K562 (cell line): ENCODE measurements around the gene PHOX2A. TPM values are rescaled to one million over a fixed set of nuclear protein-coding genes. Genes with fewer than 3 reads are reported as not detected.
"Not testable (repeated sequence)": the region's sequence is repeated elsewhere in the genome, so short reads cannot be mapped to it uniquely, and the experiment has no call there.

ENCODE experiments used
- ATAC-seq: fragments of 200-7000 bp; cut with Tn5 transposase; 3 replicates; pipeline ENCODE4 v1.9.1; 2020; ENCODE audit warnings: moderate library complexity
- BruUV-seq: library from RNA; stranded (reverse); fragments of 400-500 nt; replicated peaks from 2 replicates; lab custom pipeline; 2021; lab: Mats Ljungman, UMichigan
- CTCF ChIA-PET: fragments of 300-600 bp; formaldehyde crosslinking; extraction: SDS; loops from one replicate; lab custom pipeline; 2021; ENCODE audit warnings: low intra/inter-chr PET ratio; lab: Yijun Ruan, JAX
- POLR2A ChIA-PET: fragments of 300-600, 350-650 bp; sonication (Branson Sonifier 250); formaldehyde crosslinking; extraction: SDS; loops from one replicate; lab custom pipeline; 2021; ENCODE audit warnings: antibody characterized with exemption, inconsistent platforms; lab: Yijun Ruan, JAX
- DNase-seq, 4 experiments: peaks; one replicate each; pipeline versions ENCODE4 v3.0.0 to v3.0.0-alpha.2; 2011 to 2018; ENCODE audit warnings: low spot score in 3 of 4, mixed read lengths in 3 of 4; ENCODE audit errors: extremely low read depth in 1 of 4
- FAIRE-seq: peaks from 2 replicates; lab custom pipeline; 2011; peaks lifted over from hg19 to GRCh38; lab: Jason Lieb, UNC
- H2AFZ ChIP-seq: 2 replicates; pipeline ENCODE4 v1.6.0; 2011; ENCODE audit warnings: low read depth, low read length, control low read depth, inconsistent platforms
- H3K27ac ChIP-seq: fragments of 200-600 bp; 3 replicates; pipeline ENCODE4 v1.8.0; 2011; ENCODE audit warnings: low read depth, mild to moderate bottlenecking, control low read depth, inconsistent platforms, low read length, moderate library complexity, mixed read lengths; ENCODE audit errors: extremely low read depth
- H3K27me3 ChIP-seq, 2 experiments: fragments of 300-600 bp in 1 of 2; 2 replicates in 1 of 2; 3 replicates in 1 of 2; pipeline versions ENCODE4 v1.6.0 to v1.8.0; 2011; ENCODE audit warnings: inconsistent platforms in 2 of 2, low read length in 2 of 2, mild to moderate bottlenecking in 1 of 2, mixed read lengths in 1 of 2, moderate library complexity in 1 of 2; ENCODE audit not compliant: control insufficient read depth in 2 of 2, insufficient read depth in 2 of 2
- H3K36me3 ChIP-seq: fragments of 300-600 bp; 3 replicates; pipeline ENCODE4 v1.8.0; 2011; ENCODE audit warnings: mild to moderate bottlenecking, low read length, inconsistent platforms; ENCODE audit not compliant: control insufficient read depth, insufficient read depth
- H3K4me1 ChIP-seq, 2 experiments: fragments of 200-600 bp in 1 of 2; replicated peaks in 1 of 2; 2 replicates in 1 of 2; 3 replicates in 1 of 2; pipeline versions ENCODE4 v1.5.1 to v1.8.0; 2011; ENCODE audit warnings: inconsistent platforms in 2 of 2, low read length in 2 of 2, mild to moderate bottlenecking in 1 of 2, mixed read lengths in 1 of 2, moderate library complexity in 1 of 2; ENCODE audit not compliant: control insufficient read depth in 2 of 2, insufficient read depth in 2 of 2
- H3K4me2 ChIP-seq: 2 replicates; pipeline ENCODE4 v1.6.1; 2011; ENCODE audit warnings: low read length, control low read depth, inconsistent platforms, mixed read lengths; ENCODE audit not compliant: insufficient read depth
- H3K4me3 ChIP-seq: fragments of 200-600 bp; sonication (generic), shearing (Covaris generic); 2 replicates; pipeline ENCODE4 v1.5.1; 2016; ENCODE audit warnings: control low read depth, inconsistent platforms
- H3K79me2 ChIP-seq: fragments of 200-600 bp; 3 replicates; pipeline ENCODE4 v1.8.0; 2011; ENCODE audit warnings: low read length, inconsistent platforms; ENCODE audit not compliant: control insufficient read depth, insufficient read depth
- H3K9ac ChIP-seq, 2 experiments: 2 replicates each; pipeline versions ENCODE4 v1.6.0 to v1.6.1; 2011; ENCODE audit warnings: low read depth in 2 of 2, low read length in 2 of 2, control low read depth in 1 of 2, inconsistent platforms in 1 of 2, mild to moderate bottlenecking in 1 of 2, mixed read lengths in 1 of 2; ENCODE audit not compliant: insufficient read depth in 1 of 2
- H3K9me1 ChIP-seq: one replicate; pipeline ENCODE4 v1.6.0; 2011; ENCODE audit warnings: inconsistent platforms, mild to moderate bottlenecking, low read length, moderate library complexity; ENCODE audit not compliant: control insufficient read depth, insufficient read depth
- H3K9me3 ChIP-seq: replicated peaks from 2 replicates; pipeline ENCODE4 v1.5.1; 2011; ENCODE audit warnings: low read depth, low read length, inconsistent platforms; ENCODE audit not compliant: control insufficient read depth, insufficient read depth
- H4K20me1 ChIP-seq: replicated peaks from 2 replicates; pipeline ENCODE4 v1.6.1; 2011; ENCODE audit warnings: low read length, inconsistent platforms, mixed read lengths; ENCODE audit not compliant: control insufficient read depth, insufficient read depth
- GABPB2 ChIP-seq: fragments of 250-450 bp; sonication (Bioruptor Pico); conservative IDR thresholded peaks from 2 replicates; pipeline ENCODE4 v1.5.1; 2021; ENCODE audit warnings: mild to moderate bottlenecking
- GMEB1 ChIP-seq: fragments of 250-450 bp; sonication (Bioruptor Pico); IDR thresholded peaks from 2 replicates; pipeline ENCODE4 v1.4.0; 2020; ENCODE audit warnings: mild to moderate bottlenecking
- HOMEZ ChIP-seq: fragments of 250-450 bp; sonication (Bioruptor Pico); IDR thresholded peaks from 2 replicates; pipeline ENCODE4 v1.4.0; 2020; ENCODE audit warnings: mild to moderate bottlenecking, moderate library complexity
- KDM1A ChIP-seq, 2 experiments: fragments of 450-650 bp; IDR thresholded peaks; 2 replicates each; pipeline ENCODE4 v1.6.1; 2016; ENCODE audit warnings: mild to moderate bottlenecking in 2 of 2
- MTF1 ChIP-seq: fragments of 250-450 bp; sonication (Bioruptor Pico); IDR thresholded peaks from 2 replicates; pipeline ENCODE4 v1.9.0; 2021; ENCODE audit warnings: moderate library complexity, mild to moderate bottlenecking, inconsistent platforms, borderline replicate concordance
- PPARD ChIP-seq: fragments of 250-450 bp; sonication (Bioruptor Pico); IDR thresholded peaks from 2 replicates; pipeline ENCODE4 v1.8.0; 2022; ENCODE audit warnings: inconsistent platforms, mild to moderate bottlenecking, moderate library complexity
- TCF15 ChIP-seq: fragments of 250-450 bp; sonication (Bioruptor Pico); IDR thresholded peaks from 2 replicates; pipeline ENCODE4 v1.8.0; 2022; ENCODE audit warnings: moderate library complexity, mild to moderate bottlenecking, inconsistent platforms
- THAP12 ChIP-seq: fragments of 250-450 bp; sonication (Bioruptor Pico); IDR thresholded peaks from 2 replicates; pipeline ENCODE4 v1.9.0; 2021; ENCODE audit warnings: mild to moderate bottlenecking, inconsistent platforms
- ZBTB11 ChIP-seq, 3 experiments: fragments of 200-800 bp in 1 of 3; fragments of 250-450 bp in 1 of 3; fragments of 450-650 bp in 1 of 3; sonication (Bioruptor Pico) in 1 of 3; sonication (Bioruptor generic) in 1 of 3; formaldehyde crosslinking in 1 of 3; IDR thresholded peaks; 2 replicates each; pipeline versions ENCODE4 v1.6.1 to v1.8.0; 2016 to 2022; ENCODE audit warnings: mild to moderate bottlenecking in 2 of 3, missing genetic modification characterization in 2 of 3, missing compliant biosample characterization in 1 of 3, moderate library complexity in 1 of 3
- ZNF165 ChIP-seq: fragments of 250-450 bp; sonication (Bioruptor Pico); IDR thresholded peaks from 2 replicates; pipeline ENCODE4 v1.4.0; 2020; ENCODE audit warnings: borderline replicate concordance
- ZNF76 ChIP-seq: fragments of 250-450 bp; sonication (Bioruptor Pico); IDR thresholded peaks from 2 replicates; pipeline ENCODE4 v1.4.0; 2020; ENCODE audit warnings: mild to moderate bottlenecking, moderate library complexity, borderline replicate concordance
- WGBS: fragments of 100-300 bp; shearing (Covaris generic); methylation state at CpG from one replicate; pipeline ENCODE4 v1.1.6; 2016; ENCODE audit warnings: low coverage, mixed read lengths; ENCODE audit not compliant: insufficient coverage; ENCODE audit errors: missing lambda C conversion rate; 5-methylcytosine and 5-hydroxymethylcytosine counted together
- in situ Hi-C: fragments of 300-500 bp; cut with MboI; formaldehyde crosslinking; loops from 4 replicates; pipeline ENCODE4 v1.15.0; 2018; ENCODE audit warnings: inconsistent platforms, mixed read lengths
- intact Hi-C: fragments of 100-400 bp; cut with micrococcal nuclease; formaldehyde crosslinking; loops from 2 replicates; pipeline ENCODE4 v1.14.2; 2022
- polyA plus RNA-seq, 8 experiments: library from polyadenylated mRNA; depleted of rRNA in 4 of 8; stranded (reverse) in 5 of 8; unstranded in 3 of 8; fragments of >200 nt; fragmentation: Nextera tagmentation in 2 of 8; fragmentation: Illumina TruSeq in 1 of 8; extraction: Ambion mirVana in 2 of 8; extraction: Trizol in 1 of 8; gene quantifications; 2 replicates each; pipeline versions ENCODE4 v1.2.1 to v1.2.3, GENCODE V29; 2011 to 2014; ENCODE audit warnings: inconsistent platforms in 1 of 8, missing spikeins in 1 of 8
- total RNA-seq, 7 experiments: library from RNA; depleted of rRNA in 6 of 7; stranded (reverse); fragments of >200 nt in 6 of 7; fragmentation: Illumina TruSeq in 2 of 7; extraction: Trizol in 2 of 7; gene quantifications; 2 replicates each; pipeline versions ENCODE4 v1.2.1 to v1.2.3, GENCODE V29; 2011 to 2021; ENCODE audit warnings: low replicate concordance in 1 of 7

Gene PHOX2A
- total and polyA plus RNA-seq, 9 of the 15 experiments (the other 6 are each of a cell fraction or from before 2014, with no cell fraction given) = not detected

GRCh38 chr11:72201445-72201844 lies 42.5 kb downstream of the PHOX2A start:
- H3K79me2 ChIP-seq, H3K27me3 ChIP-seq, H3K4me1 ChIP-seq, H3K4me3 ChIP-seq, CTCF ChIA-PET, H2AFZ ChIP-seq, H3K36me3 ChIP-seq, BruUV-seq, POLR2A ChIA-PET, H3K9ac ChIP-seq, intact Hi-C loops, H3K9me3 ChIP-seq, H3K9me1 ChIP-seq, in situ Hi-C loops, H4K20me1 ChIP-seq, DNase-seq, ATAC-seq, H3K4me2 ChIP-seq, H3K27ac ChIP-seq: not testable (repeated sequence)
- WGBS = 93% methylated on average over 22 of the region's 43 CpGs
- FAIRE-seq = peak; percentile 78
- TF ChIP-seq GABPB2 (CRISPR knock-in tag) (peak; percentile 94), GMEB1 (CRISPR knock-in tag) (peak; percentile 47; the same call in 1 of the 2 replicates), ZBTB11 (CRISPR knock-in tag; IDR thresholded peaks at IDR 0.05) (peak in 1 of 3 experiments; percentile 80; a peak in 2 of 6 replicates), TCF15 (CRISPR knock-in tag) (peak; percentile 74; the same call in 1 of the 2 replicates), KDM1A (IDR thresholded peaks at IDR 0.05) (peak in 1 of 2 experiments; percentile 64; a peak in 1 of 4 replicates), ZNF76 (0 out of 2 replicates have a peak, but pooled peaks have one; percentile 62), ZNF165 (CRISPR knock-in tag) (peak; percentile 37; the same call in 1 of the 2 replicates), THAP12 (CRISPR knock-in tag) (peak; percentile 9; the same call in 1 of the 2 replicates), MTF1 (CRISPR knock-in tag) (peak; percentile 90), HOMEZ (peak; percentile 88; the same call in 1 of the 2 replicates), PPARD (CRISPR knock-in tag) (peak; percentile 83)
